ENCODE measurements around the gene CRLF3. TPM values are rescaled to one million over a fixed set of nuclear protein-coding genes. Genes with fewer than 3 reads are reported as not detected.
"Not testable (repeated sequence)": the region's sequence is repeated elsewhere in the genome, so short reads cannot be mapped to it uniquely, and the experiment has no call there.

CRLF3 gene
- total and polyA plus RNA-seq, 2 donors (not counting 1 experiment from before 2014, with no cell fraction given), result 31.6 to 83.2 TPM

DNA sequence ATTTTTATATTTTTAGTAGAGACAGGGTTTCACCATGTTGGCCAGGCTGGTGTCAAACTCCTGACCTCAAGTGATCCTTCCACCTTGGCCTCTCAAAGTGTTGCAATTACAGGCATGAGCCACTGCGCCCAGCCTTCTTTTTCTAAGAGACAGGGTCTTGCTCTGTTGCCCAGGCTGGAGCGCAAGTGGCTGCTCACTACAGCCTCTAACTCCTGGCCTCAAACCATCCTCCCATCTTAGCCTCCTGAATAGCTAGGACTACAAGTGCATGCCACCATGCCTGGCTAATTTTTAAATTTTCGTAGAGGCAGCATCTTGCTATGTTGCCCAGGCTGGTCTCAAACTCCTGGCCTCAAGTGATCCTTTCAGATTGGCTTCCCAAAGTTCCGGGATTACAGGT lies 76.9 kb downstream of the CRLF3 start:
- CTCF ChIA-PET, result not testable (repeated sequence)

DNA sequence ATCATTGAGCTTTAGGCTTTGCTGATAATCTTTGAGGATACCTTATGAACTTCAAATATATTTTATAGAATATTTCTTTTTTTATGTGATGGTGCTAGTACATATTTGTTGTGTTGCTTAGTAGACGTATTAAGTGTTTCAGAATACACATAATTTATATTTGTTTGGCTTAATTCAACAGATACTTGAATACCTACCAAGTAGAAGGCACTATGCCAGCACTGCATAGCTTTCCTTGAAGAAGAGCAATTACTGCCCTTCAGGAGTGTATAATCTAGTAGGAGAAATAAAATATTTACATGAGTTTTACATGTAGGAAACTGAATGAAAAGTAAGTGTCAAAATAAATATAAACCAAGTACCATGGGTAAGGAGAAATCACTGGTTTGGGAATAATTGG lies 81.8 kb downstream of the CRLF3 start:
- H3K4me3 ChIP-seq (ENCODE audit: control extremely low read depth in 1 of 5, extremely low read depth in 1 of 5, insufficient read depth in 1 of 5, low read depth in 2 of 5, low read length in 4 of 5); ATAC-seq (ENCODE audit: low read depth); H3K27ac ChIP-seq (ENCODE audit: low read length in 2 of 2); H4K20me1 ChIP-seq (ENCODE audit: control insufficient read depth, insufficient read depth, low read length, poor library complexity, severe bottlenecking); H2AFZ ChIP-seq (ENCODE audit: insufficient read depth, low read depth, low read length, poor library complexity, severe bottlenecking); H3K4me3 Mint-ChIP-seq; CTCF ChIA-PET; H3K4me1 Mint-ChIP-seq; H3K27me3 ChIP-seq (replicated peaks in 1 of 4; ENCODE audit: control extremely low read depth in 1 of 4, control insufficient read depth in 3 of 4, insufficient read depth in 4 of 4, low read length in 3 of 4); H3K9me3 ChIP-seq (ENCODE audit: control extremely low read depth in 1 of 3, control insufficient read depth in 2 of 3, insufficient read depth in 1 of 3, low read length in 2 of 3); DNase-seq; H3K4me2 ChIP-seq (replicated peaks; ENCODE audit: low read depth, low read length, poor library complexity, severe bottlenecking); H3K9me3 Mint-ChIP-seq (ENCODE audit: insufficient read depth); H3K4me1 ChIP-seq (ENCODE audit: control insufficient read depth in 2 of 2, insufficient read depth in 2 of 2, low read length in 2 of 2); POLR2A ChIA-PET; H3K27ac Mint-ChIP-seq; intact Hi-C loops (cut with micrococcal nuclease); H3K9ac ChIP-seq (ENCODE audit: low read length); H3K27me3 Mint-ChIP-seq: not testable (repeated sequence)
- peaks cover 12% of the 10 kb centered on the region for H3K79me2 ChIP-seq (ENCODE audit: control insufficient read depth, insufficient read depth, low read length)
- no CpG with 5 or more reads among the region's 1 CpG for whole genome bisulfite sequencing (ENCODE audit: insufficient coverage)
- H3K36me3 ChIP-seq (replicated peaks in 1 of 2; ENCODE audit: control extremely low read depth in 1 of 2, control insufficient read depth in 1 of 2, extremely low read depth in 1 of 2, insufficient read depth in 2 of 2, low read length in 1 of 2), result peaks cover 0 to 12% of the 10 kb centered on the region in 2 experiments

More for the DNA sequence above, 76.9 kb downstream of the CRLF3 start:
- H3K9me3 ChIP-seq (ENCODE audit: control extremely low read depth in 1 of 3, control insufficient read depth in 2 of 3, insufficient read depth in 1 of 3, low read length in 2 of 3); intact Hi-C loops (cut with micrococcal nuclease); H3K27ac ChIP-seq (ENCODE audit: low read length in 2 of 2); DNase-seq; ATAC-seq (ENCODE audit: low read depth); H3K4me3 ChIP-seq (ENCODE audit: control extremely low read depth in 1 of 5, extremely low read depth in 1 of 5, insufficient read depth in 1 of 5, low read depth in 2 of 5, low read length in 4 of 5); H3K9me3 Mint-ChIP-seq (ENCODE audit: insufficient read depth); H2AFZ ChIP-seq (ENCODE audit: insufficient read depth, low read depth, low read length, poor library complexity, severe bottlenecking); H3K27me3 ChIP-seq (replicated peaks in 1 of 4; ENCODE audit: control extremely low read depth in 1 of 4, control insufficient read depth in 3 of 4, insufficient read depth in 4 of 4, low read length in 3 of 4); H3K27ac Mint-ChIP-seq; H3K27me3 Mint-ChIP-seq; H3K4me3 Mint-ChIP-seq; H3K4me1 ChIP-seq (ENCODE audit: control insufficient read depth in 2 of 2, insufficient read depth in 2 of 2, low read length in 2 of 2); H4K20me1 ChIP-seq (ENCODE audit: control insufficient read depth, insufficient read depth, low read length, poor library complexity, severe bottlenecking); H3K79me2 ChIP-seq (ENCODE audit: control insufficient read depth, insufficient read depth, low read length); H3K4me2 ChIP-seq (replicated peaks; ENCODE audit: low read depth, low read length, poor library complexity, severe bottlenecking); POLR2A ChIA-PET; H3K9ac ChIP-seq (ENCODE audit: low read length); H3K4me1 Mint-ChIP-seq: not testable (repeated sequence)
- H3K36me3 ChIP-seq (replicated peaks in 1 of 2; ENCODE audit: control extremely low read depth in 1 of 2, control insufficient read depth in 1 of 2, extremely low read depth in 1 of 2, insufficient read depth in 2 of 2, low read length in 1 of 2), result peaks cover 0 to 16% of the 10 kb centered on the region in 2 experiments
- WGBS (ENCODE audit: insufficient coverage), result 100% methylated on average over 3 of the region's 4 CpGs

DNA sequence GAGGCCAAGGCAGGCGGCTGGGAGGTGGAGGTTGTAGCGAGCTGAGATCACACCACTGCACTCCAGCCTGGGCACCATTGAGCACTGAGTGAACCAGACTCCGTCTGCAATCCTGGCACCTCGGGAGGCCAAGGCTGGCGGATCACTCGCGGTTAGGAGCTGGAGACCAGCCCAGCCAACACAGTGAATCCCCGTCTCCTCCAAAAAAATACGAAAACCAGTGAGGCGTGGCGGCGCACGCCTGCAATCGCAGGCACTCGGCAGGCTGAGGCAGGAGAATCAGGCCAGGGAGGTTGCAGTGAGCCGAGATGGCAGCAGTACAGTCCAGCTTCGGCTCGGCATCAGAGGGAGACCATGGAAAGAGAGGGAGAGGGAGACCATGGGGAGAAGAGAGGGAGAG lies 88.1 kb downstream of the CRLF3 start:
- H3K27me3 ChIP-seq (replicated peaks in 1 of 4; ENCODE audit: control extremely low read depth in 1 of 4, control insufficient read depth in 3 of 4, insufficient read depth in 4 of 4, low read length in 3 of 4); H3K9me3 Mint-ChIP-seq (ENCODE audit: insufficient read depth); DNase-seq; intact Hi-C loops (cut with micrococcal nuclease); H2AFZ ChIP-seq (ENCODE audit: insufficient read depth, low read depth, low read length, poor library complexity, severe bottlenecking); H3K4me2 ChIP-seq (replicated peaks; ENCODE audit: low read depth, low read length, poor library complexity, severe bottlenecking); CTCF ChIA-PET; H3K4me3 Mint-ChIP-seq; H3K9me3 ChIP-seq (ENCODE audit: control extremely low read depth in 1 of 3, control insufficient read depth in 2 of 3, insufficient read depth in 1 of 3, low read length in 2 of 3); H3K27ac ChIP-seq (ENCODE audit: low read length in 2 of 2); POLR2A ChIA-PET; H3K36me3 ChIP-seq (replicated peaks in 1 of 2; ENCODE audit: control extremely low read depth in 1 of 2, control insufficient read depth in 1 of 2, extremely low read depth in 1 of 2, insufficient read depth in 2 of 2, low read length in 1 of 2); H3K4me3 ChIP-seq (ENCODE audit: control extremely low read depth in 1 of 5, extremely low read depth in 1 of 5, insufficient read depth in 1 of 5, low read depth in 2 of 5, low read length in 4 of 5); H4K20me1 ChIP-seq (ENCODE audit: control insufficient read depth, insufficient read depth, low read length, poor library complexity, severe bottlenecking); ATAC-seq (ENCODE audit: low read depth); H3K4me1 ChIP-seq (ENCODE audit: control insufficient read depth in 2 of 2, insufficient read depth in 2 of 2, low read length in 2 of 2); H3K27ac Mint-ChIP-seq; H3K9ac ChIP-seq (ENCODE audit: low read length); H3K27me3 Mint-ChIP-seq: not testable (repeated sequence)
- H3K4me1 Mint-ChIP-seq, result peaks cover 20% of the 10 kb centered on the region
- 99% methylated on average over 12 of the region's 18 CpGs for WGBS (ENCODE audit: insufficient coverage)
- peaks cover 42% of the 10 kb centered on the region for H3K79me2 ChIP-seq (ENCODE audit: control insufficient read depth, insufficient read depth, low read length)

DNA sequence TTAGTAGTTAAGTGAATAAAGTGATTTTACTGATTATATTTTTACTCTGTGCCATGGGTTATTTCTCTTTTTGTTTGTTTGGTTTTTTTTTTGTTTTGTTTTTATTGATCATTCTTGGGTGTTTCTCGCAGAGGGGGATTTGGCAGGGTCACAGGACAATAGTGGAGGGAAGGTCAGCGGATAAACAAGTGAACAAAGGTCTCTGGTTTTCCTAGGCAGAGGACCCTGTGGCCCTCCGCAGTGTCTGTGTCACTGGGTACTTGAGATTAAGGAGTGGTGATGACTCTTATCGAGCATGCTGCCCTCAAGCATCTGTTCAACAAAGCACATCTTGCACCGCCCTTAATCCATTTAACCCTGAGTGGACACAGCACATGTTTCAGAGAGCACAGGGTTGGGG lies 88.8 kb downstream of the CRLF3 start:
- WGBS (ENCODE audit: insufficient coverage), result 100% methylated on average over 2 of the region's 5 CpGs
- H3K4me2 ChIP-seq (replicated peaks; ENCODE audit: low read depth, low read length, poor library complexity, severe bottlenecking); intact Hi-C loops (cut with micrococcal nuclease); H3K36me3 ChIP-seq (replicated peaks in 1 of 2; ENCODE audit: control extremely low read depth in 1 of 2, control insufficient read depth in 1 of 2, extremely low read depth in 1 of 2, insufficient read depth in 2 of 2, low read length in 1 of 2); H3K9me3 Mint-ChIP-seq (ENCODE audit: insufficient read depth); DNase-seq; H3K27ac Mint-ChIP-seq; H3K27me3 ChIP-seq (replicated peaks in 1 of 4; ENCODE audit: control extremely low read depth in 1 of 4, control insufficient read depth in 3 of 4, insufficient read depth in 4 of 4, low read length in 3 of 4); H3K27me3 Mint-ChIP-seq; H3K4me3 ChIP-seq (ENCODE audit: control extremely low read depth in 1 of 5, extremely low read depth in 1 of 5, insufficient read depth in 1 of 5, low read depth in 2 of 5, low read length in 4 of 5); H3K27ac ChIP-seq (ENCODE audit: low read length in 2 of 2); CTCF ChIA-PET; H3K4me1 ChIP-seq (ENCODE audit: control insufficient read depth in 2 of 2, insufficient read depth in 2 of 2, low read length in 2 of 2); H3K4me3 Mint-ChIP-seq; H2AFZ ChIP-seq (ENCODE audit: insufficient read depth, low read depth, low read length, poor library complexity, severe bottlenecking); H3K9me3 ChIP-seq (ENCODE audit: control extremely low read depth in 1 of 3, control insufficient read depth in 2 of 3, insufficient read depth in 1 of 3, low read length in 2 of 3); ATAC-seq (ENCODE audit: low read depth); H4K20me1 ChIP-seq (ENCODE audit: control insufficient read depth, insufficient read depth, low read length, poor library complexity, severe bottlenecking); H3K9ac ChIP-seq (ENCODE audit: low read length); POLR2A ChIA-PET: not testable (repeated sequence)
- peaks cover 41% of the 10 kb centered on the region for H3K79me2 ChIP-seq (ENCODE audit: control insufficient read depth, insufficient read depth, low read length)
- peaks cover 20% of the 10 kb centered on the region for H3K4me1 Mint-ChIP-seq

All from B cell (primary cell).